MCF 10A (cell line): ENCODE results near the gene CHADL. TPM values are rescaled to one million over a fixed set of nuclear protein-coding genes. Genes with fewer than 3 reads are reported as not detected.

ENCODE experiments used
- BruUV-seq: library from RNA; stranded (reverse); fragments of 400-500 nt; replicated peaks from 2 replicates; lab custom pipeline; 2021; lab: Mats Ljungman, UMichigan
- CTCF ChIA-PET: fragments of 300-600 bp; sonication (Branson Sonifier 250); formaldehyde crosslinking; extraction: SDS; loops from one replicate; lab custom pipeline; 2021; ENCODE audit warnings: antibody characterized with exemption, inconsistent platforms; lab: Yijun Ruan, JAX
- POLR2A ChIA-PET: fragments of 300-600, 350-650 bp; sonication (Branson Sonifier 250); formaldehyde crosslinking; extraction: SDS; loops from one replicate; lab custom pipeline; 2020; ENCODE audit warnings: antibody characterized with exemption, inconsistent platforms; lab: Yijun Ruan, JAX
- DNase-seq: peaks from one replicate; pipeline ENCODE4 v3.0.0-alpha.2; 2018; ENCODE audit not compliant: unreplicated experiment
- H3K27ac Mint-ChIP-seq: one replicate; pipeline ENCODE4 v1.8.0; 2022; ENCODE audit warnings: mild to moderate bottlenecking, low read depth, mixed read lengths; ENCODE audit not compliant: unreplicated experiment
- H3K27me3 Mint-ChIP-seq: one replicate; pipeline ENCODE4 v1.8.0; 2022; ENCODE audit warnings: mixed read lengths; ENCODE audit not compliant: insufficient read depth, unreplicated experiment
- H3K36me3 Mint-ChIP-seq: one replicate; pipeline ENCODE4 v1.8.0; 2022; ENCODE audit warnings: mild to moderate bottlenecking, moderate library complexity, mixed read lengths; ENCODE audit not compliant: insufficient read depth, unreplicated experiment
- H3K4me1 Mint-ChIP-seq: one replicate; pipeline ENCODE4 v1.8.0; 2022; ENCODE audit warnings: mixed read lengths; ENCODE audit not compliant: insufficient read depth, unreplicated experiment
- H3K4me3 Mint-ChIP-seq: one replicate; pipeline ENCODE4 v1.8.0; 2022; ENCODE audit warnings: mild to moderate bottlenecking, moderate library complexity, mixed read lengths; ENCODE audit not compliant: unreplicated experiment
- H3K9me3 Mint-ChIP-seq: one replicate; pipeline ENCODE4 v1.8.0; 2022; ENCODE audit warnings: mixed read lengths; ENCODE audit not compliant: unreplicated experiment
- intact Hi-C: fragments of 100-400 bp; cut with micrococcal nuclease; formaldehyde crosslinking; loops from 2 replicates; pipeline ENCODE4 v1.14.1; 2022
- total RNA-seq: library from RNA; stranded (reverse); gene quantifications from 2 replicates; pipeline ENCODE4 v1.2.3, GENCODE V29; 2022
- TF ChIP-seq, protein P1 (sequence below): fragments of 200-600 bp; IDR thresholded peaks from one replicate; pipeline ENCODE4 v1.8.0; 2022; ENCODE audit warnings: antibody characterized with exemption, mild to moderate bottlenecking; ENCODE audit not compliant: unreplicated experiment

CHADL gene
- total RNA-seq, 1 experiment from 2014 or later: 0.51 TPM

GRCh38 chr22:41284465-41284864 lies 43.7 kb upstream of the CHADL start:
- TF ChIP-seq, protein P1, sequence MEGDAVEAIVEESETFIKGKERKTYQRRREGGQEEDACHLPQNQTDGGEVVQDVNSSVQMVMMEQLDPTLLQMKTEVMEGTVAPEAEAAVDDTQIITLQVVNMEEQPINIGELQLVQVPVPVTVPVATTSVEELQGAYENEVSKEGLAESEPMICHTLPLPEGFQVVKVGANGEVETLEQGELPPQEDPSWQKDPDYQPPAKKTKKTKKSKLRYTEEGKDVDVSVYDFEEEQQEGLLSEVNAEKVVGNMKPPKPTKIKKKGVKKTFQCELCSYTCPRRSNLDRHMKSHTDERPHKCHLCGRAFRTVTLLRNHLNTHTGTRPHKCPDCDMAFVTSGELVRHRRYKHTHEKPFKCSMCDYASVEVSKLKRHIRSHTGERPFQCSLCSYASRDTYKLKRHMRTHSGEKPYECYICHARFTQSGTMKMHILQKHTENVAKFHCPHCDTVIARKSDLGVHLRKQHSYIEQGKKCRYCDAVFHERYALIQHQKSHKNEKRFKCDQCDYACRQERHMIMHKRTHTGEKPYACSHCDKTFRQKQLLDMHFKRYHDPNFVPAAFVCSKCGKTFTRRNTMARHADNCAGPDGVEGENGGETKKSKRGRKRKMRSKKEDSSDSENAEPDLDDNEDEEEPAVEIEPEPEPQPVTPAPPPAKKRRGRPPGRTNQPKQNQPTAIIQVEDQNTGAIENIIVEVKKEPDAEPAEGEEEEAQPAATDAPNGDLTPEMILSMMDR: no peak
- H3K4me1 Mint-ChIP-seq: peaks cover 38% of the 10 kb centered on the region
- H3K9me3 Mint-ChIP-seq: no peaks in the 10 kb centered on the region
- no peaks in the 10 kb centered on the region for H3K27me3 Mint-ChIP-seq
- peak overlapping the region; percentile 80 for H3K4me3 Mint-ChIP-seq
- intact Hi-C loops: loop anchor here (10.0 kb wide), 1 partner anchor 100 kb away; the partner anchor contains the start of gene TEF
- POLR2A ChIA-PET: interaction anchor here (0.6 to 6.1 kb wide), 6 partner anchors 13 to 1785 kb away, joined by 3 to 88 read pairs (median 5); partner anchors contain the start of gene ZC3H7B
- H3K27ac Mint-ChIP-seq: peak overlapping the region; percentile 35
- CTCF ChIA-PET: interaction anchor here (0.6 to 1.1 kb wide), 3 partner anchors 151 to 806 kb away, joined by 3 read pairs; partner anchors contain the start of gene NDUFA6
- peaks cover 56% of the 10 kb centered on the region for H3K36me3 Mint-ChIP-seq
- peak; percentile 50 for DNase-seq
- BruUV-seq: no TSS peak

GRCh38 chr22:41280854-41281253 lies 40.1 kb upstream of the CHADL start:
- no peak overlapping the region for H3K4me3 Mint-ChIP-seq
- ChIA-PET POLR2A (interaction anchor here (0.6 to 2.2 kb wide), 6 partner anchors 16 to 1230 kb away, joined by 3 to 13 read pairs (median 4); partner anchors contain the start of genes TEF and ZC3H7B), CTCF (interaction anchor here (0.6 to 1.2 kb wide), 4 partner anchors 122 to 358 kb away, joined by 3 to 5 read pairs (median 4); no protein-coding TSS in a partner anchor)
- TF ChIP-seq, protein P1: no peak
- BruUV-seq: no TSS peak
- no peaks in the 10 kb centered on the region for H3K9me3 Mint-ChIP-seq
- H3K27me3 Mint-ChIP-seq: no peaks in the 10 kb centered on the region
- H3K4me1 Mint-ChIP-seq: peaks cover 19% of the 10 kb centered on the region
- peak overlapping the region; percentile 81 for H3K27ac Mint-ChIP-seq
- intact Hi-C loops: loop anchor here (10.0 kb wide), 1 partner anchor 104 kb away; the partner anchor contains the start of gene TEF
- DNase-seq: no peak
- H3K36me3 Mint-ChIP-seq: peaks cover 85% of the 10 kb centered on the region

GRCh38 chr22:41280065-41280464 lies 39.3 kb upstream of the CHADL start:
- peaks cover 19% of the 10 kb centered on the region for H3K4me1 Mint-ChIP-seq
- peaks cover 89% of the 10 kb centered on the region for H3K36me3 Mint-ChIP-seq
- DNase-seq: peak; percentile 95
- ChIA-PET CTCF (interaction anchor here (0.6 to 0.7 kb wide), 2 partner anchors 28 to 251 kb away, joined by 3 read pairs; no protein-coding TSS in a partner anchor), POLR2A (interaction anchor here (0.6 to 2.2 kb wide), 15 partner anchors 9 to 423 kb away, joined by 3 to 13 read pairs (median 4); partner anchors contain the start of genes EP300, TEF, XPNPEP3 and ZC3H7B)
- no peaks in the 10 kb centered on the region for H3K9me3 Mint-ChIP-seq
- TF ChIP-seq, protein P1: no peak
- intact Hi-C loops: loop anchor here (10.0 kb wide), 1 partner anchor 105 kb away; the partner anchor contains the start of gene TEF
- no peak overlapping the region for H3K4me3 Mint-ChIP-seq
- BruUV-seq: no TSS peak
- no peaks in the 10 kb centered on the region for H3K27me3 Mint-ChIP-seq
- peak overlapping the region; percentile 81 for H3K27ac Mint-ChIP-seq

DNA sequence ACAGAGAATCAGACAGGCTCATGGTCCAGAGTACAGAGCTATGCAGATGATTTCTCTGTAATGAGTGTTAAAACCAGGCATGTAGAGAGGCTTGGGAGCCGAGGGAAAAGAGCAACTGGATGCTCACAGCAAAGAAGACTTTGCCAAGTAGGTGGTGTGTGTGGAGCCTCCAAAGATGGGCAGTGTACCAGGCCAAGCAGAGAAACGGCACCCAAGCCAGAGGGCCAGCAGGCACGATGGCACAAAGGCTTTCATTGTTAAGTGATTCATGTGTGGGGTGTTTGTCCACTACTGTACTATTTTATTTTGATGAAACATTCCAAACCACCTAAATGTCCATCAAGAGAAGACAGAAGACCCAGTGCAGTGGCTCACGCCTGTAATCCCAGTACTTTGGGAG lies 34.1 kb upstream of the CHADL start:
- Mint-ChIP-seq H3K9me3 (no peaks in the 10 kb centered on the region), H3K4me3 (no peak overlapping the region), H3K27me3 (no peaks in the 10 kb centered on the region), H3K36me3 (peaks cover 100% of the 10 kb centered on the region), H3K4me1 (peaks cover 1% of the 10 kb centered on the region), H3K27ac (no peak overlapping the region)
- intact Hi-C loops: no loop called here
- CTCF ChIA-PET: interaction anchor here (0.6 kb wide), 2 partner anchors 214 to 238 kb away, joined by 3 to 4 read pairs; no protein-coding TSS in a partner anchor
- BruUV-seq: no TSS peak
- DNase-seq: no peak
- POLR2A ChIA-PET: interaction anchor here (0.6 to 1.7 kb wide), 3 partner anchors 11 to 271 kb away, joined by 3 to 4 read pairs (median 4); partner anchors contain the start of gene RANGAP1
- TF ChIP-seq, protein P1: no peak
